Measurements from ENCODE around the gene GHR.

- TF ChIP-seq CTCF (conservative IDR thresholded peaks at IDR 0.05; ENCODE audit: low read length) = no peak
- no peak for TF ChIP-seq EZH2phosphoT487 (IDR thresholded peaks at IDR 0.05; ENCODE audit: borderline replicate concordance, low read depth, low read length)
Observed at GRCh38 chr5:42483472-42484154, 60.4 kb downstream of the GHR start.
